Right lobe of liver (tissue), 6 donors: ENCODE data around the gene IYD. TPM values are rescaled to one million over a fixed set of nuclear protein-coding genes. Genes with fewer than 3 reads are reported as not detected.
"Not testable (repeated sequence)": the region's sequence is repeated elsewhere in the genome, so short reads cannot be mapped to it uniquely, and the experiment has no call there.

ENCODE experiments used
- ATAC-seq, 4 donors: fragments of 200-7000 bp; cut with Tn5 transposase; one replicate each; pipeline ENCODE4 v1.9.1; 2020; ENCODE audit warnings: mild to moderate bottlenecking in 4 of 4, moderate library complexity in 4 of 4
- DNase-seq, 3 donors: peaks; one replicate each; pipeline ENCODE4 v3.0.0-alpha.2; 2020
- H3K27ac ChIP-seq, 3 donors: fragments of 200-600 bp; one replicate each; pipeline ENCODE4 v1.8.0; 2022
- H3K27me3 ChIP-seq, 2 donors: fragments of 200-600 bp; one replicate each; pipeline ENCODE4 v1.8.0; 2022
- H3K36me3 ChIP-seq, 4 donors: fragments of 200-600 bp; sonication (generic) in 1 of 4; one replicate each; pipeline versions ENCODE4 v1.5.1 to v1.8.0; 2017 to 2022; ENCODE audit warnings: control low read depth in 1 of 4
- H3K4me1 ChIP-seq, 4 donors: fragments of 200-600 bp; sonication (generic) in 1 of 4; one replicate each; pipeline versions ENCODE4 v1.5.1 to v1.8.0; 2017 to 2022; ENCODE audit warnings: control low read depth in 1 of 4
- H3K4me3 ChIP-seq, 3 donors: fragments of 200-600 bp; one replicate each; pipeline ENCODE4 v1.8.0; 2022
- H3K9me3 ChIP-seq, 4 donors: fragments of 200-600 bp; sonication (generic) in 1 of 4; one replicate each; pipeline versions ENCODE4 v1.5.1 to v1.8.0; 2017 to 2022; ENCODE audit warnings: control low read depth in 1 of 4
- POLR2A ChIP-seq: fragments of 450-650 bp; IDR thresholded peaks from one replicate; pipeline ENCODE4 v1.6.1; 2017; ENCODE audit warnings: antibody characterized with exemption, mild to moderate bottlenecking
- WGBS: methylation state at CpG from one replicate; pipeline ENCODE4 v1.1.6; 2018; ENCODE audit warnings: low coverage, low lambda C conversion rate; ENCODE audit not compliant: insufficient coverage; ENCODE audit errors: missing lambda C conversion rate; 5-methylcytosine and 5-hydroxymethylcytosine counted together
- intact Hi-C, 2 donors: fragments of 100-400 bp; cut with DNase I; formaldehyde crosslinking; loops; one replicate each; pipeline versions ENCODE4 v1.11.2 to v1.14.1; 2022
- total RNA-seq, 6 experiments: library from RNA; depleted of rRNA in 2 of 6; stranded (reverse); fragments of >200 nt in 2 of 6; fragmentation: NEBNext Ultra II Directional in 3 of 6; extraction: Animal tissue kit (Norgen Biotek cat#: 25700) in 3 of 6; gene quantifications; one replicate each; pipeline versions ENCODE4 v1.1.0 to v1.2.4, GENCODE V29; 2016 to 2023
- TF ChIP-seq, protein P1 (sequence below), 4 donors: fragments of 200-600 bp in 3 of 4; fragments of 450-650 bp in 1 of 4; IDR thresholded peaks; one replicate each; pipeline versions ENCODE4 v1.5.1 to v1.8.0; 2016 to 2022; ENCODE audit warnings: antibody characterized with exemption in 4 of 4, mild to moderate bottlenecking in 2 of 4
- donor health status: DM: no; HTN: yes; CAD: no.
- donor health status: DM: no; HTN: no; CAD: no.
- donor health status: DM: no; HTN: no; CAD: no.
- donor health status: DM: no; HTN: yes; CAD: no.
- donor health status: DM: no; HTN: yes; CAD: no.

The IYD gene
- total RNA-seq, 6 experiments from 2014 or later = 5.8 to 21.6 (median 16.1) TPM

DNA sequence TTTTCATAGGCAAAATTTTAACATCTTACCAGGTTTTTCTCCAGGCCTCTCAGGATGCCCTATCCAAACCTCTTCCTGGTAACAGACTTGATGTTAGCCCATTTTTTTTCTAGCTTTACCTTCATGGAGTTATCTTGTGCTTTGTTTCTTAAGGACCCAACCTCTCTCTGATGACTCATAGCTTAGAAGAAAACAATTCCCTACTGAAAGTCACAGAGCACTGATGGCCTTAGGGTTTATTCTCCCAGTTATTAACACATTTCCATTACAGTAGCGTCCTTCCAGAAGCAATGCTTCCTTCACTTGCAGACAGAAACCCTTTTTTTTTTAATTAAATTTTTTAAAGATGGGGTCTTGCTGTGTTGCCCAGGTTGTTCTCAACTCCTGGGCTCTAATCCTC is 79.4 kb downstream of the IYD start:
- no peak for DNase-seq
- H3K4me1 ChIP-seq = no peaks in the 10 kb centered on the region
- WGBS = 85% methylated on average over 1 of the region's 1 CpG

DNA sequence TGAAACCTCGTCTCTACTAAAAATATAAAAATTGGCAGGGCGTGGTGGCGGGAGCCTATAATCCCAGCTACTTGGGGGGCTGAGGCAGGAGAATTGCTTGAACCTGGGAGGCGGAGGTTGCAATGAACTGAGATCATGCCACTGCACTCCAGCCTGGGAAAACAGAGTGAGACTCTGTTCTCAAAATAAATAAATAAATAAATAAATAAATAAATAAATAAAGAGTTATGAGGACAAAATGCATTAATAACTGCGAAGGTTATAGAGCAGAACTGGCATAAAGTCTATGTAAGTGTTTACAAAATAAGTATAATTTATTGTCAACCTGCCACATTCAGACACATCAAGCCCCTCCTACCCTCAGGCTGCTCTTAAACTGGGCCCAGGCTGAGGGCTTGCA is 80.2 kb downstream of the IYD start:
- H3K4me1 ChIP-seq, ATAC-seq, H3K27ac ChIP-seq, H3K27me3 ChIP-seq, H3K9me3 ChIP-seq, intact Hi-C loops, H3K36me3 ChIP-seq, DNase-seq, H3K4me3 ChIP-seq: not testable (repeated sequence)
- WGBS = 67% methylated on average over 4 of the region's 5 CpGs

More for the DNA sequence above, 79.4 kb downstream of the IYD start:
- H3K4me3 ChIP-seq = no peak overlapping the region
- H3K36me3 ChIP-seq = no peaks in the 10 kb centered on the region
- no peak for ATAC-seq
- H3K27ac ChIP-seq = no peak overlapping the region
- no peaks in the 10 kb centered on the region for H3K27me3 ChIP-seq
- no peaks in the 10 kb centered on the region for H3K9me3 ChIP-seq
- intact Hi-C loops = no loop called here
- TF ChIP-seq, protein P1, sequence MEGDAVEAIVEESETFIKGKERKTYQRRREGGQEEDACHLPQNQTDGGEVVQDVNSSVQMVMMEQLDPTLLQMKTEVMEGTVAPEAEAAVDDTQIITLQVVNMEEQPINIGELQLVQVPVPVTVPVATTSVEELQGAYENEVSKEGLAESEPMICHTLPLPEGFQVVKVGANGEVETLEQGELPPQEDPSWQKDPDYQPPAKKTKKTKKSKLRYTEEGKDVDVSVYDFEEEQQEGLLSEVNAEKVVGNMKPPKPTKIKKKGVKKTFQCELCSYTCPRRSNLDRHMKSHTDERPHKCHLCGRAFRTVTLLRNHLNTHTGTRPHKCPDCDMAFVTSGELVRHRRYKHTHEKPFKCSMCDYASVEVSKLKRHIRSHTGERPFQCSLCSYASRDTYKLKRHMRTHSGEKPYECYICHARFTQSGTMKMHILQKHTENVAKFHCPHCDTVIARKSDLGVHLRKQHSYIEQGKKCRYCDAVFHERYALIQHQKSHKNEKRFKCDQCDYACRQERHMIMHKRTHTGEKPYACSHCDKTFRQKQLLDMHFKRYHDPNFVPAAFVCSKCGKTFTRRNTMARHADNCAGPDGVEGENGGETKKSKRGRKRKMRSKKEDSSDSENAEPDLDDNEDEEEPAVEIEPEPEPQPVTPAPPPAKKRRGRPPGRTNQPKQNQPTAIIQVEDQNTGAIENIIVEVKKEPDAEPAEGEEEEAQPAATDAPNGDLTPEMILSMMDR (IDR thresholded peaks at IDR 0.05) = no peak
- TF ChIP-seq POLR2A = no peak

DNA sequence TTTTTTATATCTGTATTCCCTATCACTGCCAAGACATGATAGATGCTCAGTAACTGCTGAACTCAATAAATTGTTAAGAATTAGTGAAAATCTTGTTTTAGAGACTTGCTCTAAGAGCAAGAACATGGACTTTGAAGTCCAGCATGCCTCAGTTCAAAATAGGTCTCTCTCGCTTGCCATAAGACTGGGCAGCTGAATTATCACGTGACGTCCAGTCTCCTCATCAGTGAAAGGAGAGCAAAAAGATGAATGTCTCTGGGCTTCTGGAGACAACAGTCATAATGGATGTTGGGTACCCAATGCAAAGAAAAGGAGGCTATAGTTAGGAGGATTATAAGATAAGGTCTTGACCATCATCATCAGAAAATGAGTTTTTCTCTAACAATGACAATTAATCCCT is 82.1 kb downstream of the IYD start:
- intact Hi-C loops = no loop called here
- ATAC-seq = no peak
- 100% methylated on average over 3 of the region's 3 CpGs for WGBS
- H3K4me1 ChIP-seq = no peaks in the 10 kb centered on the region
- H3K27ac ChIP-seq = no peak overlapping the region
- no peaks in the 10 kb centered on the region for H3K36me3 ChIP-seq
- no peak overlapping the region for H3K4me3 ChIP-seq
- DNase-seq = no peak
- no peaks in the 10 kb centered on the region for H3K9me3 ChIP-seq
- H3K27me3 ChIP-seq = no peaks in the 10 kb centered on the region
- TF ChIP-seq, protein P1 (IDR thresholded peaks at IDR 0.05) = no peak
- TF ChIP-seq POLR2A = no peak

DNA sequence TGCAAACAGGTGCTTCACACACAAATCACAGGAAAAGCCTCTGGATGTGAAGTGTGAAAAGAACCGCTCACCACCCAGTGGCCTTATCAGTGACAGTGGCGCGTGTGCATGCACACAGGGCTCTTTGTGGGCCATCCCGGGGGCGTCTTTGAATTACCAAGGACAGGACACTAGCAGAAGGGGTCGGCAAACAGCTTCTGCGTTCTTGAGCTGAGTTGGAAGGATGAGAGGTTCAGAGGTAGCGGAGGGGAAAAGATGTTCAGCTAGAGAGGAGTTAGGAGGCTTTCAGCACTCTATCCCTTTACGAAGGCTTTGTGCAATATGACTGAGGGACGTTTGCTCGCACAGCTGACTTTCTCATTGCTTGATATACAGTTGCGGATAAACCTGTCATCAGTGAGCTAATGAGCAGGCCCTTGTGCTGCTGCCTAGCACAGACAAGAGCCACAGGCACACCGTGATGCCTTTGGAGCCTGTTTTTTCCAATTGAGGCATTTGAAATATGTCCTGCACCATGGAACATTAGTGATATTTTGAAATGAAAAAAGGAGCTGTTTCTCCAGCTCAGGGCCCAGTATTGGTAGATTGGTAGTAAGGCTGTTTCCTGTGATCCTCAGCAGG is 83.1 kb downstream of the IYD start:
- Histone ChIP-seq H3K27ac (peak overlapping the region in 1 of 3 donors; percentile 60), H3K4me1 (peaks cover 0 to 5% (median under 1%) of the 10 kb centered on the region in 4 donors)
- DNase-seq = no peak

More for the DNA sequence above, 83.1 kb downstream of the IYD start:
- H3K9me3 ChIP-seq = no peaks in the 10 kb centered on the region
- TF ChIP-seq POLR2A = no peak
- TF ChIP-seq, protein P1 (IDR thresholded peaks at IDR 0.05) = no peak
- H3K27me3 ChIP-seq = no peaks in the 10 kb centered on the region
- 77% methylated on average over 11 of the region's 13 CpGs for WGBS
- no peak overlapping the region for H3K4me3 ChIP-seq
- intact Hi-C loops = no loop called here
- no peak for ATAC-seq
- H3K36me3 ChIP-seq = no peaks in the 10 kb centered on the region
